Gastrocnemius medialis (tissue), 4 donors: ENCODE measurements around the gene C11orf52. TPM values are rescaled to one million over a fixed set of nuclear protein-coding genes. Genes with fewer than 3 reads are reported as not detected.

Experiments
- ATAC-seq, 2 donors: fragments of 150-250 bp; one replicate each; pipeline ENCODE4 v1.9.1; 2016
- DNase-seq, 2 donors: peaks; one replicate each; pipeline ENCODE4 v3.0.0-alpha.2; 2019
- H3K27ac ChIP-seq, 4 donors: fragments of 200-600 bp; sonication (generic); 1 replicate in 1 of 4; 2 replicates in 3 of 4; pipeline ENCODE4 v1.5.1; 2016 to 2018; ENCODE audit warnings: mild to moderate bottlenecking in 2 of 4, moderate library complexity in 1 of 4
- H3K27me3 ChIP-seq, 3 donors: fragments of 200-600 bp; sonication (generic) in 2 of 3; 1 replicate in 1 of 3; 2 replicates in 2 of 3; pipeline versions ENCODE4 v1.5.1 to v1.6.0; 2016 to 2019; ENCODE audit warnings: mild to moderate bottlenecking in 1 of 3, moderate library complexity in 1 of 3
- H3K36me3 ChIP-seq, 2 donors: fragments of 200-600 bp; sonication (generic) in 1 of 2; one replicate each; pipeline ENCODE4 v1.5.1; 2017 to 2018
- H3K4me1 ChIP-seq, 2 donors: fragments of 200-600 bp; sonication (generic) in 1 of 2; one replicate each; pipeline ENCODE4 v1.5.1; 2016 to 2017; ENCODE audit warnings: mild to moderate bottlenecking in 2 of 2
- H3K4me3 ChIP-seq, 4 donors: fragments of 200-600 bp; sonication (generic) in 3 of 4; 1 replicate in 1 of 4; 2 replicates in 3 of 4; pipeline ENCODE4 v1.5.1; 2016 to 2019; ENCODE audit warnings: mild to moderate bottlenecking in 2 of 4
- H3K9me3 ChIP-seq, 3 donors: fragments of 200-600 bp; sonication (generic) in 2 of 3; 1 replicate in 1 of 3; 2 replicates in 2 of 3; pipeline ENCODE4 v1.5.1; 2016 to 2019
- POLR2A ChIP-seq, 2 donors: fragments of 450-650 bp; IDR thresholded peaks; one replicate each; pipeline ENCODE4 v1.6.1; 2017; ENCODE audit warnings: antibody characterized with exemption in 2 of 2, mild to moderate bottlenecking in 2 of 2, moderate library complexity in 2 of 2
- in situ Hi-C, 4 donors: fragments of 200-750 bp; cut with MboI; loops; one replicate each; pipeline versions ENCODE4 v1.15.0 to v1.8.0; 2017; ENCODE audit warnings: low sequenced_read_pairs in 4 of 4
- intact Hi-C: fragments of 100-400 bp; cut with DNase I; formaldehyde crosslinking; loops from one replicate; pipeline ENCODE4 v1.15.1; 2023; ENCODE audit warnings: low total_unique reads
- total RNA-seq, 4 donors: library from RNA; depleted of rRNA; stranded (reverse); fragments of >200 nt; gene quantifications; one replicate each; pipeline versions ENCODE4 v1.1.0 to v1.2.3, GENCODE V29; 2016
- TF ChIP-seq, protein P1 (sequence below), 5 experiments: fragments of 450-650 bp in 3 of 5; fragments of 200-600 bp in 2 of 5; sonication (generic) in 2 of 5; IDR thresholded peaks in 4 of 5; conservative IDR thresholded peaks in 1 of 5; 1 replicate in 4 of 5; 2 replicates in 1 of 5; pipeline ENCODE4 v1.5.1; 2016 to 2019; ENCODE audit warnings: antibody characterized with exemption in 5 of 5, mild to moderate bottlenecking in 3 of 5, moderate library complexity in 3 of 5

C11orf52 gene
- total RNA-seq, 4 donors from 2014 or later: 6.3 to 23.8 (median 11.9) TPM

GRCh38 chr11:111935317-111936039 is 16.8 kb downstream of the C11orf52 start:
- H3K4me3 ChIP-seq: no peak overlapping the region
- TF ChIP-seq, protein P1, sequence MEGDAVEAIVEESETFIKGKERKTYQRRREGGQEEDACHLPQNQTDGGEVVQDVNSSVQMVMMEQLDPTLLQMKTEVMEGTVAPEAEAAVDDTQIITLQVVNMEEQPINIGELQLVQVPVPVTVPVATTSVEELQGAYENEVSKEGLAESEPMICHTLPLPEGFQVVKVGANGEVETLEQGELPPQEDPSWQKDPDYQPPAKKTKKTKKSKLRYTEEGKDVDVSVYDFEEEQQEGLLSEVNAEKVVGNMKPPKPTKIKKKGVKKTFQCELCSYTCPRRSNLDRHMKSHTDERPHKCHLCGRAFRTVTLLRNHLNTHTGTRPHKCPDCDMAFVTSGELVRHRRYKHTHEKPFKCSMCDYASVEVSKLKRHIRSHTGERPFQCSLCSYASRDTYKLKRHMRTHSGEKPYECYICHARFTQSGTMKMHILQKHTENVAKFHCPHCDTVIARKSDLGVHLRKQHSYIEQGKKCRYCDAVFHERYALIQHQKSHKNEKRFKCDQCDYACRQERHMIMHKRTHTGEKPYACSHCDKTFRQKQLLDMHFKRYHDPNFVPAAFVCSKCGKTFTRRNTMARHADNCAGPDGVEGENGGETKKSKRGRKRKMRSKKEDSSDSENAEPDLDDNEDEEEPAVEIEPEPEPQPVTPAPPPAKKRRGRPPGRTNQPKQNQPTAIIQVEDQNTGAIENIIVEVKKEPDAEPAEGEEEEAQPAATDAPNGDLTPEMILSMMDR (IDR thresholded peaks at IDR 0.05 in 4 of 5, conservative IDR thresholded peaks at IDR 0.05 in 1 of 5): no peak
- TF ChIP-seq POLR2A (IDR thresholded peaks at IDR 0.05): no peak
- DNase-seq (no peak), ATAC-seq (no peak)
- no peaks in the 10 kb centered on the region for H3K36me3 ChIP-seq
- H3K27me3 ChIP-seq: no peaks in the 10 kb centered on the region
- no peaks in the 10 kb centered on the region for H3K9me3 ChIP-seq
- H3K4me1 ChIP-seq: peaks cover 23 to 53% of the 10 kb centered on the region in 2 donors
- H3K27ac ChIP-seq: peak overlapping the region; percentile 73 to 88 (median 82)
- intact Hi-C loops (loop anchor here (10.0 kb wide), 1 partner anchor 149 kb away; the partner anchor contains the start of genes SDHD and TIMM8B), in situ Hi-C loops (loop anchor here in 1 of 4 donors (10.0 kb wide), 1 partner anchor 61 kb away; the partner anchor contains the start of genes ALG9, CFAP68 and FDXACB1)

GRCh38 chr11:111936040-111936540 is 17.4 kb downstream of the C11orf52 start:
- intact Hi-C loops (loop anchor here (10.0 kb wide), 1 partner anchor 149 kb away; the partner anchor contains the start of genes SDHD and TIMM8B), in situ Hi-C loops (loop anchor here in 1 of 4 donors (10.0 kb wide), 1 partner anchor 61 kb away; the partner anchor contains the start of genes ALG9, CFAP68 and FDXACB1)
- TF ChIP-seq, protein P1 (IDR thresholded peaks at IDR 0.05 in 4 of 5, conservative IDR thresholded peaks at IDR 0.05 in 1 of 5): no peak
- no peak for TF ChIP-seq POLR2A (IDR thresholded peaks at IDR 0.05)
- peaks cover 23 to 60% of the 10 kb centered on the region in 2 donors for H3K4me1 ChIP-seq
- no peaks in the 10 kb centered on the region for H3K27me3 ChIP-seq
- H3K36me3 ChIP-seq: no peaks in the 10 kb centered on the region
- peak overlapping the region; percentile 73 to 90 (median 80) for H3K4me3 ChIP-seq
- no peaks in the 10 kb centered on the region for H3K9me3 ChIP-seq
- H3K27ac ChIP-seq: peak overlapping the region; percentile 73 to 88 (median 82)
- ATAC-seq: no peak
- no peak for DNase-seq

- Histone ChIP-seq H3K4me1 (peaks cover 29 to 63% of the 10 kb centered on the region in 2 donors), H3K9me3 (no peaks in the 10 kb centered on the region), H3K27ac (peak overlapping the region; percentile 73 to 88 (median 82)), H3K36me3 (no peaks in the 10 kb centered on the region), H3K27me3 (no peaks in the 10 kb centered on the region), H3K4me3 (peak overlapping the region; percentile 73 to 90 (median 80))
- intact Hi-C loops (loop anchor here (10.0 kb wide), 1 partner anchor 147 kb away; the partner anchor contains the start of genes SDHD and TIMM8B), in situ Hi-C loops (loop anchor here in 1 of 4 donors (10.0 kb wide), 1 partner anchor 63 kb away; the partner anchor contains the start of genes ALG9, CFAP68 and FDXACB1)
- DNase-seq (no peak), ATAC-seq (no peak)
- no peak for TF ChIP-seq POLR2A (IDR thresholded peaks at IDR 0.05)
- TF ChIP-seq, protein P1 (IDR thresholded peaks at IDR 0.05 in 4 of 5, conservative IDR thresholded peaks at IDR 0.05 in 1 of 5): no peak
These were observed 18.7 kb downstream of the C11orf52 start for GRCh38 chr11:111937461-111937769.

DNA sequence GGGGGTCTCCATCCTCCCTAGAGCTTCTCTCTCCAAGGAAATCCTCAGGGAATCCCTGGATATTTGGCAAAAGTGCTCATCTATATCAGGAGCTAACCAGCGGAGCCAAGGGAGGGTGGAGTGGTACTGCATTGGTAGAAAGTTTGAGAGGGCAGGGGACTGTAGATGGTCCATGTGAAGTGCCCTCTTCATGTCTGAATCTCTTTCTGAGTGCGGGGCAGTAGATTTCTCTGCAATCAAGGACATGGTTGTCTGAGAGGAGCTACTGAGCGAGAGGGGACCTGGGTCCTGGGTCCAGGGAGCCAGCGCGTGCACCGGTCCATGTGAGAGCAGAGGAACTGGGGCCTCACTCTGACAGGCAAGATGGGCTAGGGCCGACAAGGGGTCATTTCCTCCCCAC is 19.1 kb downstream of the C11orf52 start:
- no peak for ATAC-seq
- no peaks in the 10 kb centered on the region for H3K36me3 ChIP-seq
- no peaks in the 10 kb centered on the region for H3K9me3 ChIP-seq
- intact Hi-C loops: loop anchor here (10.0 kb wide), 1 partner anchor 147 kb away; the partner anchor contains the start of genes SDHD and TIMM8B
- in situ Hi-C loops: loop anchor here in 1 of 4 donors (10.0 kb wide), 1 partner anchor 63 kb away; the partner anchor contains the start of genes ALG9, CFAP68 and FDXACB1
- H3K27me3 ChIP-seq: no peaks in the 10 kb centered on the region
- no peak for DNase-seq
- peaks cover 34 to 68% of the 10 kb centered on the region in 2 donors for H3K4me1 ChIP-seq
- H3K4me3 ChIP-seq: peak overlapping the region in 3 of 4 donors; percentile 73 to 90 (median 85)
- TF ChIP-seq, protein P1 (IDR thresholded peaks at IDR 0.05 in 4 of 5, conservative IDR thresholded peaks at IDR 0.05 in 1 of 5): no peak
- no peak for TF ChIP-seq POLR2A (IDR thresholded peaks at IDR 0.05)
- H3K27ac ChIP-seq: peak overlapping the region; percentile 73 to 88 (median 82)
